ENCODE results near the gene GHRH. TPM values are rescaled to one million over a fixed set of nuclear protein-coding genes. Genes with fewer than 3 reads are reported as not detected.

GHRH gene, protein sequence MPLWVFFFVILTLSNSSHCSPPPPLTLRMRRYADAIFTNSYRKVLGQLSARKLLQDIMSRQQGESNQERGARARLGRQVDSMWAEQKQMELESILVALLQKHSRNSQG
- polyA plus RNA-seq (ENCODE audit: insufficient read length), result not detected

DNA sequence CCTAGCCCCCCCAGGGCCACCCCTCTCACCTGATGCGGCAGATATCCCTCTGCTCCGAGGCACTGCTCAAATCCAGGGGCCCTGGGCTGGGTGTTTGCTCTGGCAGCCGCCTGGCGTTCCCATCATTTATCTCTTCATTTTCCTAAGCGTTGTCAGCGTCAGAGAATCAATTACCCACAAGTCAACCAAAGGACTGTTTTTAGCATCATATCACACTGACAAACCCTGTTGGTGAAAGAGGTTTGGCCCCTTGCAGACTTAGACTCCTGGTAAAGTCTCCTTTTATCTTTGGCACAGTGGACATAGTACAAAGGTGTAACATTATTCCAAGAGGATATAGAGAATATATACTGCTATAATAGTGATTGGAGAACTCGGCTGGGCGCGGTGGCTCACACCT is at the start of gene GHRH:
Gene GHRH, minus strand, starts transcription at position 101 of the 400 bp plus-strand sequence. CDS start 4,925 bp downstream, outside the sequence.
- no peak for DNase-seq (ENCODE audit: low read depth)

DNA sequence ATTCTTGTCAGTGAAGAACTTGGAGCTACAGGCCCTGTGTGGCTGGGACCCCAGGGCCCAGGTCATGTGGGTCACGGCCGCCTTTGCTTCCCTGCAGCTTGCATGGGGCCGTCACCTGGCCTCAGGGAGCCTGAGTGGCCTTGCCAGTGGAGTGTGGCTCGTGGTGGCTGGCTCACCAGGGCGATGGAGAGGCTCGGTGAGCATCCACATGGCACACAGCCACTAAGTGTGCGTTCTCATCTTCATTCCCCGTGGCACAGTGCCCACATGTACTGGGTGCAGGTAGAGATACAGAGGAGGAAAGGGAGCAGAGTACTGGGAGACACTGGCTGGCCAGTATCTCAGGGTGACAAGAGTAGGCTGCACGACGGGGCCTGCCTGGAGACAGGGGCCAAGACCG is 49.3 kb upstream of the GHRH start:
- DNase-seq (ENCODE audit: low read depth), result no peak

DNA sequence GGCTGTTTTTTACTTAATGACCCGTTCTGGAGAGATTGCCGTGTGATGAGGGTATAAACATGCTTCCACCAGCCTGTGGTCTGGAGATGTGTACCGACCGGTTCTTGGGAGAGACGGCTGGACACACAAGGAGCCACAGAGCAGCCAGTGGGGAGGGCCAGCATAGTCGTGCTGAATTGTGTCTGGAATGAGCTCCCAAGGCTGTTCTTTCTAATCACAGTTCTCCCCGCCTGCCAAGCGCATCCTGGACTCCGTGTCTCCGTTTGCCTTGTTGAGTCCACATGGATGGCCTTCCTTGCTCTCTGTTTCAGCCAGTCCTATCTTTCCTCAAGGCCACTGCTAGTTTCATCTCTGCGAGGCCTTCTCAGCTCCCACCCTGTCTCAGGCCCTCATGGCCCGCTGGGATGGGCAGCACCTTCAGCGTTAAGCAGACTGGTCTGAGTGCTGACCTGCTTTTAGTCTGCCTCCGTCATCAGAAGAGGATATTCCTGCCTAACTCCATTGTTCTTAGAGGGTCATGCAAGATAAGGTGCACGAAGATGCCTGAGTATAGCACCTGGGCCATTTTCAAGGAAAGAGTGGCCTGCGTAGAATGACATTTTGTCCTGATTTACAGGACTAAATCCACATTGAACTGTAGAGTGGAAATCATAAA is 48.4 kb upstream of the GHRH start:
- DNase-seq (ENCODE audit: low read depth), result no peak

DNA sequence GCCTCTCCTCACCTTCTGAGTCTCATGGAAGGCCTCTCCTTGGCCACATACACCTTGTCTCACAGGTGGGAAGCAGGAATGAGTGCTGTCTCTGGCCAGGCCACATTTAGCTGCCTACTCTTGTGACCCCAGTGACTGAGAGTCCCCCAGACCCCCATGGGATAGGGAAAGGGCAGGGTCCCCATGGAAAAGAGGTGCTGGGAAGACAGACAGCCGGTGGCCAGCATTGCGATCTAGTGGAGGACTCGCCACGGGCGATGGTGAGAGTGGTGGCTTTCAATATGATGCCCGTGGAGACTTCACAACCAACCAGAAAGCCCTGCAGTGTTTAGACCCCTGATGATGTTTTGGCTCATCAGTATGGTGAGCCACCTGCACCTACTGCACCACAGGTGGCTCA is 47.7 kb upstream of the GHRH start:
- DNase-seq (ENCODE audit: low read depth), result no peak

DNA sequence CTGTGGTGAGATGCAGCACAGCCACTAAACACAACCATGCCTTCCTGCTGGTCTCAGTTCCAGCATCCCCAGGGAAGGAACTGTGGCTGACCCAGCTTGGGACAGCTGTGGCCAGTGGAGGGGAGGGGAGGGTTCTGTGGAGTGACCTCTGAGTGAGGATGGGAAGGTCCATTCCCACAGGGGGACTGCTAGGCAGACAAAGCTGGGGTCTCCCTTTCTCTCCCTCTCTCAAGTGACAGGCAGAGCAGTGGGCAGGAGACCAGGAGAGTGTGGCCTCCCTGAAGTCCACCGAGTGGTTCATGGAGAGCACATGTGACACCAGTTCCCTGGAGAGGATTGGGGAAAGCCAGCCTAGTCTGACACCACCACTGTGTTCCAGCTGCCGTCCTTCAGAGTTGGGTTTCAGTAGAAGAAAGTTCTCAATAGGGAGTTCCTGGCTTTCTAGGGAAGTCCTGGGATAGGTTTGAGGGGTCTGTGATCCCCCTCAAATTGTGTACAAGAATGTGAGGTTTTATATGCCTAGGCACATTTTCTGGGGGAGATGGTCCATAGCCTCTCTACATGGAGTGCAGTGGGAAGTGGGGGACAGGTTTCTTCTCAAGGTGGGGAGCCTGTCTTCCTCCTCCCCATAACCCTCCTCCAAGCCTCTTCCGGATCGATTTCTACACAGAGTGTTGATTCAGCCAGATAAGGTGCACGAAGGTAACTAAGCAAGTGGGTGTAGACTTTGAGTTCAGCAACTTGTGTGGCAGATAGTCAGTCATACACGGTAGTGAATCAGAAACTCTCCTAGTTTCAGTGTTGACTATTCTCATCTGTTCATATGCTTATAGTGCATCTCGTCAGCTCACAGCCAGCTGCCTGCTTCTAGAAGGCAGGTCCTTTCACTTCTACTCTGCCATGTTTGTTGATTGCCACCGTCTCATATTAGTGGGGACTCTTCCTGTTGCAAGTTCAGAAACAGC is 46.8 kb upstream of the GHRH start:
- DNase-seq (ENCODE audit: low read depth), result no peak

DNA sequence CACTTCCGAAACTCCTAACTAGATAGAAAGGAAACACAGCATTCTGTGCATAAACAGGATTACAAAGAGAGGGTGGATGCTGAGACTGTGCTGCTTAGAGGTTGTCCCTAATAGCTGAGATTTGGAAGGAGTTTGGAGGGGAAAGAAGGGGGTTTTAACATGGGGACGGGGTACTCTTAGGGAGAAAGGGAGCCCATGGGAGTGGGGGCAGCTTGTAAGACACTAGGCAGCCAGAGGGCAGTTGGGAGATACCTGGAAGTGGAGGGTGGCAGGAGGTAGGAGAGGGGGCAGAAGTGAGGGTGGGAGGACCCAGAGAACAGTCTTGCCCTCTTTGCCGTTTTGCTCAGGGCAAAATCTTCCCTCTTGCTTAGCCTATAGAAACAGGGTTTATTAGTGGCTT is 44.2 kb upstream of the GHRH start:
- DNase-seq (ENCODE audit: low read depth), result no peak

DNA sequence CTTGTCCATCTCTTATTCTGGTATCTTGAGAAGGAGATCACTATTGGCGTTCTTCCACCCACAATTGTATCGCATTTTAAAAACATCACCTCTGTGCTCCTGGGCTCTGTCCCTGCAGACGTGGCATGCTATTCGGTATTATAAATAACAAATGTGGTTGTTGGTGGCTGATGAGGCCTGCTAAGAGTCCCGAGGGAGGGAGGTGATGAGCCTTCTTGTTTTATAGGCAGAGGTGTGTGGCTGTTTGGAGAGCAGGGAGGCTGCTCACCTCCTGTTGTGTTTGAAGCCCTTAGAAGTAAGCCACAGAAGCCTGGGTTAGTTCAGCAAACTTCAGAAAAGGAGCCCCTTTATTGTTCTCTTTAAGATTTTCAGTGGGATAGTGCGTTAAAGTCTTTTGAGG is 43.5 kb upstream of the GHRH start:
- DNase-seq (ENCODE audit: low read depth), result no peak

DNA sequence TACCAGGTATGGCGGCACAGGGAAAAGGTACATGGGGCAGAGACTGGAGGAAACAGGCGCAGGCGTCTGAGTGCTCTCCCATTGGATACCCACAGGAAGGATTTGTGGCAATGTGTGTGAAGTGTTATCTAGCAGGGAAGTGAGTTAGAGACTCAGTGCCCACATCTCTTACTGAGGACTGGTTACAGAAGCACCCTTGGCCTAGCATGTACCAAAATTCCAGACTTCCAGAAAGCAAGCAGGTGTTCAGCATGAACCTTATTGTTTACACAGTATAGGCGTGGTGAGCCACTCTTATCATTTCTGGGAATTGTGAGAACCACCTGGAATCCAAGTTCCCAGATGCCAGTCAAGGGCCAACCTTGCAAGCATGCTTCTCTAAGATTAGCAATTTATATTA is 42.0 kb upstream of the GHRH start:
- no peak for DNase-seq (ENCODE audit: low read depth)

DNA sequence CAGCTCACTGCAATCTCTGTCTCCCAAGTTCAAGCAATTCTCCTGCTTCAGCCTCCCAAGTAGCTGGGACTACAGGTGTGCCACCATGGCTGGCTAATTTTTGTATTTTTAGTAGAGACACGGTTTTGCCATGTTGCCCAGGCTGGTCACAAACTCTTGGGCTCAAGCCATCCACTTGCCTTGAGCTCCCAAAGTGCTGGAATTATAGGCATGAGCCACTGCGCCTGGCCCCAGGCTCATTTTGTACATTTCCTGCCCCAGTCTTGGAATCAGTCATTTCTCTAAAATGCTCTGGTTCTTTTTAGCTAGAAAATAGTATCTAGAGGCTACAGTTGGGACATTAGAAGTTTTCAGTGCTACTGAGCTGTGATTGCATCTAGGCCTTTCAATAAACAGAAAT is 41.4 kb upstream of the GHRH start:
- no peak for DNase-seq (ENCODE audit: low read depth)

DNA sequence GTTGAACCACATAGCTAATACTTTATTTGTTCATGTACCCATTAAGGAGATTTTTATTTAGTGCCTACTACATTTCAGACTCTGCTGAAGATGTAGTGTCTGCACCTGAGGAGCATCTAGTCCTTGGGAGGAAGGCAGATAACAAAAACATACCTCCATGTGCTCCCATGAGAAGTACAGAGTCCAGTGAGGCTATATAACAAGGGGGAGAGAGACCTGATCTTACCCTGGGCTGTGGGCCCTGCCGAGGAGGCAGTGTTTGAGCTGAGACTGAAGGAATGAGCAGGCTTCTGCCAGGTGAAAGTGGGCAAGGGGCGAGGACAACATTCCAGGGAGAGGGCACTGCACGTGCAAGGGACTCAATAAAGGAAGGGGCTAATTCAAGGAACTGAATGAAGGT is 39.9 kb upstream of the GHRH start:
- no peak for DNase-seq (ENCODE audit: low read depth)

DNA sequence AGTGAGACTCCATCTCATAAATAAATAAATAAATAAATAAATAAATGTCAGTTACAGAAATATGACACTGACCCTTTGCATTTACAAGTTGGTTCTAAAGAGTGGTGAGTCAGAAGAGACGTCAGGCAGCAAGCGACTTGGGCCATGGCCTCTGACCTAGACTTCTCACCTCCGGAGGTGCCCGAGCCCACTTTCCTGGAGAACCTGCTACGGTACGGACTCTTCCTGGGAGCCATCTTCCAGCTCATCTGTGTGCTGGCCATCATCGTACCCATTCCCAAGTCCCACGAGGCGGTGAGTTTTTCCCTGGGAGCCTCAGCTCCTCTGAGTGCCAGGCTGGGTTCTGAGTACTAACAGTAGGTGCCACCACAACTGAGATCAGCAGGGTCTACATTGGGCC is 39.5 kb upstream of the GHRH start:
- DNase-seq (ENCODE audit: low read depth), result no peak

DNA sequence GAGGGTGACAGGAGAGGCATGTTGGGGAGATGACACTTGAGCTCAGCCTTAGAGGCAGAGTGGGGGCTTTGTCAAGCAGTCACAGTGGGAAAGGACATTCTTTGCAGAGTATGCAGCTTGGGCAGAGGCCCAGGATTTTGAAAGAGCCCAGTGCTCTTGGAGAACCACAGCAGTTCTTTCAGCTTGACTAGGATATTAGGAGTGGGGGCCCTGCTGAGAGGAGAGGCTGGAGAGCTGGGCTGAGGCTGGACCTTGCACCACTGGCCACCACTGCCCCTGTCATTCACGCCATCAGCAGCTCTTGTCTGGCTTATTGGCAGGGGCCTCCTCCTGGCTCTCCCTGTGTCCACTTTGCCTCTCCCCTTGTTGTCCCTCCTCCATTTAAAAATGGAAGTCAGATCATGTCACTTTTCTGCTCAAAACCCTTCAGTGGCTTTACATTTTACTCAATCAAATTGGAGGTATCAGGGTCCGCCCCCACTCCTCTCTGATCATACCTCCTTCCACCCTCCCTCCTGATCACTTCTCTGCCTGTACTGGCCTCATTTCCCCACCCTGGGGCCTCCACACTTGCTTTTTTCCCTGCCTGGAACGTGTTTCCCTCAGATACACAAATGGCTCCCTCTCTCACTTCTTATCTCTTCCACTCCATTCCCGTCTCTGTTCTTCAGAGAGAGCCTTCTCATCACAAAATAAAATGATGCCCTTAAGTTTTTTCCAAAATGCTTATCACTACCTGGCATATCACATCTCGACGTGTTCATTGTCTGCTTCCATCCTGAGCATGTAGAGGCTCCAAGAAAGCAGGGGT is 38.3 kb upstream of the GHRH start:
- DNase-seq (ENCODE audit: low read depth), result no peak

DNA sequence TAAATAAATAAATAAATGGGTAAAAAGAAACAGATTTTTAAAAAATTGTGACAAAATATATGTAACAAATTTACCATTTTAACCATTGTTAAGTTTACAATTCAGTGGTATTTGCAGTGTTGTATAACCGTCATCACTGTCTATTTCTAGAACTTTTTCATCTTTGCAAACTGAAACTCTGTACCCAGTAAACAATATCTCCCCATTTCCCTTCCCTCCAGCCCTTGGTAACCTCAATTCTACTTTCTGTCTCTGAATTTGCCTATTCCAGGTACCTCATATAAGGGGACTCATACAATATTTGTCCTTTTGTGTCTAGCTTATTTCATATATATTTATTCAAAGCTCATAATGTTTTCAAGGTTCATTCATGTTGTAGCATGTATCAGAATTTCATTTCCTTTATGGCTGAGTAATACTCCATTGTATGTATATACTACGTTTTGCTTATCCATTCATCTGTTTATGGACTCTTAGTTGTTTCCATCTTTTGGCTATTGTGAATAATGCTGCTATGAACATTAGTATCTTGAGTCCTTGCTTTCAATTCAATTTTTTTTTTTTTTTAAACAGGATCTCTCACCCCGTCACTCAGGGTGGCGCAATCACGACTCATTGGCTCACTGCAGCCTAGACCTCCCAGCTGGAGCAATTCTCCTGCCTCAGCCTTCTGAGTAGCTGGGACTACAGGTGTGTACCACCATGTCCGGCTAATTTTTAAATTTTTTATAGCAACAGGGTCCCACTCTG is 36.8 kb upstream of the GHRH start:
- DNase-seq (ENCODE audit: low read depth), result no peak

DNA sequence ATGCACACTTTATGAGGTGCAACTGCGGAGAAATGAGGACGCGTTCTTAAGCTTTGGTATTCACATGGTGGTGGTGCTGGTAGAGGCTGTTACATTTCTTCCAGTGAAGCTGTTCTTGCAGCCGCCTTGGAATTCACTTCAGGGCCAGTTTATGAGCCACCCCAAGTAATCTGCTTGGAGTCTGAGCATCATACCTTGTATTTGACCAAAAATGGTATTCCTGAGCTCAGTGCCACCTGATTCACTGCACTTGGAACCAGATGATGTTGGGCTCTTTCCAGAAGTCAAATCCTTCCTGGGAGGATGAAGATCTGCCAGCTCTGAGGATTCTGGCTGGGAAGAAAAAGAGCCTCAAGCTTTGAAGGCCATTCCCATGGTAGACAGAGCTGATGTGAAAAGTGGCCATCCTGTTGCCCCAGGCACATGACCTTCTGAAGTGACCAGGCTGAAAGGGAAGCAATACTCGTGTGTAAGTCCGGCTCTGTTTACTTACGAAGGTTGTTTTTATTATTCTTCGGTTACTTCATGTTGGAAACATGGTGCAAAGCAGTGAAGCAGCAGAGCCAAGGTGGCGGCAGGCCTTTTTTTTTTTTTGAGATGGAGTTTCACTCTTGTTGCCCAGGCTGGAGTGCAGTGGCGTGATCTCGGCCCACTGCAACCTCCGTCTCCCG is 35.6 kb upstream of the GHRH start:
- DNase-seq (ENCODE audit: low read depth), result no peak

DNA sequence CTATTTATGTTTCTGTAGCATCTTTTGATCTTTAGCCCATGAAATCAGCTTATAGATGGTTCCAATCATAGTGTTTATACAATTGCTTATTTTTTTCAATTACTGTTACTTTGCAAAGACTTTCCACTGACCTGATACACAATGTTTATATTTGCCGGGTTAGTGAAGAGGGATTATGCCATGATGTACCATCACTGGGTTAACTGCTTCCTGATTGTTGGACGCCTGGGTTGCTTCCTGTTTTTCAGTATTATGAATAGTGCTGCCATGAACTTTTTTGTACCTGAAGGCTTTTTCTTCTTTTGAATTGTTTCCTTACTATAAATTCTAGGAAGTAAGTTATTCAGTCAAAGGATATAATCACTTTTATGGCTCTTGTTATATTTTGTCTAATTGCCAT is 34.8 kb upstream of the GHRH start:
- DNase-seq (ENCODE audit: low read depth), result no peak

DNA sequence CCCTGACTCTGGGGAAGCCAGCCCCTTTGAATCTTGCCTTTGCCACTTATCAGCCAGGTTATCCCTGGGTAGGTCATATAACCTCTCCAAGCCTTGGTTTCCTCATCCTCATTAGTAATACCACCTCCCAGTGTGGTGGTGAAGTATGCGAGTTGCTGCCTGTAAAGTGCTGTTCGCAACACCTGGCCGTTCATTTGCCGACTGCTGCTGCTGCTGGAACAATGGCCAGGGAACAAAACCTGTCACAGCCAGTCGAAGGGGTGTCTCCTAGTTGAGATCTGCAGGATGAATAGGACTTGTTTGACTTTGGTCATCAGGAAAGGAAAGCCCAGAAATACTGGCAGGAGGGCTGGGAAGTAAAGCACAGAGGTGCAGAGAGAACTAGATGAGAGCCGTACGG is 34.0 kb upstream of the GHRH start:
- no peak for DNase-seq (ENCODE audit: low read depth)

DNA sequence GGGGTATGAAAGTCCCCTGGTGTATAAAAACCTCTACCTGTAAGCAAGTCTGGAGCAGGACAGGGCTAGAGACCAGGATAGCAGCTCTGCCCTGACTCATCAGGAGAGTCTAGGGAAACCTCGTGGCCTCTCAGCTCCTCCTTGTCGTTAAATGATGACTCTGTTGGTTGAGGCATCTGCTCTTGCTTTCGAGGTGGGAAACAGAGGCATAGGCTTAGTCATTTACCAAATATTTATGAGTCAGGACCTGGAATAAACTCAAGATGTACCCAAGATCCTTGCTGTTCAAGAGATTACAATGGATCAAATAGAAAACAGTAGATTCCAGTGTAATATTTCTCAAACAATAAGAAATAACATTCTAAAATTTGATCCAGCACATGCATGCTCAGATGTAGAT is 33.4 kb upstream of the GHRH start:
- DNase-seq (ENCODE audit: low read depth), result no peak

DNA sequence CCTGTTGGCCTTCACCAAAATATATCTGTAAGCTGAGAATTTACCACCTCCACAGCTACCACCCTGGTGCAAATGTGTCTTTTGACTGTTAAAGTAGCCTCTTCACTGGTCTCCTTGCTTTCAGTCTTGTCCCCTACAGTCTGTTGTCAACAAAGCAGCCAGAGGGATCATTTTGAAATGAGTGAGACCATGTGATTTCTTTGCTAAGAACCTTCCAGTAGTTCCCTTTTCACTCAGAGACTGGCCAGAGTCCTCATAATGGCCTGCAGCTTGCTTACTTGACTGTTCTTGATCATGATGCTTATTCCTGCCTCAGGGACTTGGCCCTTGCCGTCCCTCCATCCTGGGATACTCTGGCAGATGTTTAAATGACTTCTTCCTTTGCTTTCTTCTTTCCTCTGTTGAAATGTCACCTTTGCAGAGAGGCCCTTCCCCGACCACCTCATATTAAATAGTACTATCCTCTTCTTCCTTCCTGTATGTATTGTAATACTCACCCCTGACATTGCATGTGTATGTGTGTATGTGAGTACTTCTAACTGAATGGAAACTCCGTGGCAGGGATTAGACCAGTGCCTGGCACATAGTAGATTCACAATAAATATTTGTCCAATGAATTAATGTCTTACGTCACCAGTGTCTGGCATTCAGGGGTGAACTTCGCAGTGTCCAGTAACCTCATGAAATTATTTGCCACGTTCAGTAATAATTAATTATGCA is 32.8 kb upstream of the GHRH start:
- no peak for DNase-seq (ENCODE audit: low read depth)

DNA sequence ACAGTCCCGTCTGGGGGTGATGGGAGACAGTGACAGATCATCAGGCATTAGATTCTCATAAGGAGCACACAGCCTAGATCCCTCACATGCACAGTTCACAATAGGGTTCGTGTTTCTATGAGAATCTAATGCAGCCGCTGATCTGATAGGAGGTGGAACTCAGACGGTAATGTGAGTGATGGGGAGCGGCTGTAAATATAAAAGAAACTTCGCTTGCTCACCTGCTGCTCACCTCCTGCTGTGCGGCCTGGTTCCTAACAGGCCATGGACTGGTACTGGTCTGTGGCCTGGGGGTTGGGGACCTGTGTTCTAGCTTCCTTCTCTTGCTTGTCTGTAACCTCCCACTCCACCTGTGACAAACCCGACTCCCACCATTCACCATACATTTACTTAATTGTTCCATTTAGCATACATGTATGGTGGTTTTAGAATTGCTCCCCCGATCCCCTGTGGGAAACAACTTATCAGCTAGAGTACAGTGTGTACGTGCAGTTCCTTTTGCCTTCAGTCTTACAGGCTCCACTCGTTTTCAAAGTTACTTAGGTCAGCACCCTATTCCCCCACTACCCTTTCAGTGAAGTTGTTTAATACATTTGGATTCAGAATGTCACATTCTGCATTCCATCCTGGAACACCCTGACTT is 31.8 kb upstream of the GHRH start:
- no peak for DNase-seq (ENCODE audit: low read depth)

DNA sequence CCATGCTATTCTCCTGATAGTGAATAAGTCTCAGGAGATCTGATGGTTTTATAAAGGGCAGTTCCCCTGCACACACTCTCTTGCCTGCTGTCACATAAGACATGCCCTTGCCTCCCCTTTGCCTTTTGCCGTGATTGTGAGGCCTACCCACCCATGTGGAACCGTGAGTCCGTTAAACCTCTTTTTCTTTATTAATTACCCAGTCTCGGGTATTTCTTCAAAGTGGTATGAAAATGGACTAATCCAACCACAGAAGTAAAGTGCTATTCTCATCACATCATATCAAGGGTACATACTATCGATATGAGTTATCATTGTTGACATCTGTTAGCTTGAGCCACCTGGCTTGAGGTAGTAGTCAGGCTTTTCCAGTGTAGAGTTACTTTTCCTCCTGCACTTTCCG is 30.1 kb upstream of the GHRH start:
- no peak for DNase-seq (ENCODE audit: low read depth)

Measured in forelimb muscle (tissue), 1 donor.